Tibial nerve (tissue), 4 donors: ENCODE measurements around the gene PGR. TPM values are rescaled to one million over a fixed set of nuclear protein-coding genes. Genes with fewer than 3 reads are reported as not detected.
"Not testable (repeated sequence)": the region's sequence is repeated elsewhere in the genome, so short reads cannot be mapped to it uniquely, and the experiment has no call there.

ENCODE experiments used
- DNase-seq, 2 donors: peaks; one replicate each; pipeline ENCODE4 v3.0.0-alpha.2; 2019; ENCODE audit warnings: low spot score in 2 of 2
- H3K27ac ChIP-seq, 4 donors: fragments of 200-600 bp; sonication (generic) in 3 of 4; one replicate each; pipeline ENCODE4 v1.5.1; 2017 to 2019; ENCODE audit warnings: mild to moderate bottlenecking in 1 of 4
- H3K27me3 ChIP-seq, 2 donors: fragments of 200-600 bp; sonication (generic) in 1 of 2; one replicate each; pipeline versions ENCODE4 v1.5.1 to v1.6.0; 2017 to 2019
- H3K36me3 ChIP-seq, 3 donors: fragments of 200-600 bp; sonication (generic); one replicate each; pipeline ENCODE4 v1.5.1; 2018 to 2019
- H3K4me1 ChIP-seq, 4 donors: fragments of 200-600 bp; sonication (generic) in 3 of 4; one replicate each; pipeline ENCODE4 v1.5.1; 2017 to 2019
- H3K4me3 ChIP-seq, 4 donors: fragments of 200-600 bp; sonication (generic) in 3 of 4; one replicate each; pipeline ENCODE4 v1.5.1; 2017 to 2019; ENCODE audit warnings: mild to moderate bottlenecking in 1 of 4, moderate library complexity in 1 of 4
- H3K9me3 ChIP-seq, 4 donors: fragments of 200-600 bp; sonication (generic) in 3 of 4; one replicate each; pipeline ENCODE4 v1.5.1; 2017 to 2019
- CTCF ChIP-seq, 5 experiments: fragments of 200-600 bp in 3 of 5; fragments of 450-650 bp in 2 of 5; sonication (generic) in 3 of 5; IDR thresholded peaks; one replicate each; pipeline ENCODE4 v1.5.1; 2016 to 2019; ENCODE audit warnings: antibody characterized with exemption in 5 of 5, mild to moderate bottlenecking in 3 of 5, moderate library complexity in 2 of 5
- EP300 ChIP-seq, 2 donors: sonication (generic); formaldehyde crosslinking; IDR thresholded peaks; one replicate each; pipeline ENCODE4 v1.6.1; 2017; ENCODE audit warnings: antibody characterized with exemption in 2 of 2, mild to moderate bottlenecking in 1 of 2
- POLR2A ChIP-seq, 2 donors: fragments of 450-650 bp; IDR thresholded peaks; one replicate each; pipeline ENCODE4 v1.6.1; 2017; ENCODE audit warnings: antibody characterized with exemption in 2 of 2, mild to moderate bottlenecking in 2 of 2, moderate library complexity in 2 of 2
- WGBS, 2 donors: methylation state at CpG; one replicate each; pipeline ENCODE4 v1.1.5; 2018; 5-methylcytosine and 5-hydroxymethylcytosine counted together
- total RNA-seq, 4 donors: library from RNA; depleted of rRNA; stranded (reverse); fragments of >200 nt; gene quantifications; one replicate each; pipeline ENCODE4 v1.1.0, GENCODE V29; 2016

PGR gene
- total RNA-seq, 4 donors from 2014 or later: 2.0 to 4.8 (median 2.1) TPM

- no peak overlapping the region for H3K27ac ChIP-seq
- WGBS, 2 donors: 78 to 79% methylated on average over 3 of the region's 3 CpGs
- TF ChIP-seq CTCF (IDR thresholded peaks at IDR 0.05): no peak
- no peak for TF ChIP-seq POLR2A (IDR thresholded peaks at IDR 0.05)
- no peak for TF ChIP-seq EP300 (IDR thresholded peaks at IDR 0.05)
These were observed 99.6 kb downstream of the PGR start for GRCh38 chr11:101030015-101030414.

GRCh38 chr11:101028644-101029043 lies 101.0 kb downstream of the PGR start:
- TF ChIP-seq CTCF (IDR thresholded peaks at IDR 0.05): no peak
- no peak for TF ChIP-seq EP300 (IDR thresholded peaks at IDR 0.05)
- no peak for TF ChIP-seq POLR2A (IDR thresholded peaks at IDR 0.05)
- Histone ChIP-seq H3K27me3 (no peaks in the 10 kb centered on the region), H3K4me1 (no peaks in the 10 kb centered on the region), H3K36me3 (no peaks in the 10 kb centered on the region), H3K4me3 (no peak overlapping the region), H3K27ac (no peak overlapping the region), H3K9me3 (no peaks in the 10 kb centered on the region)
- 42 to 56% methylated on average over 1 of the region's 1 CpG for WGBS, 2 donors
- no peak for DNase-seq

More at GRCh38 chr11:101030015-101030414, 99.6 kb downstream of the PGR start:
- H3K4me3 ChIP-seq: no peak overlapping the region
- H3K9me3 ChIP-seq: no peaks in the 10 kb centered on the region
- no peaks in the 10 kb centered on the region for H3K27me3 ChIP-seq
- no peak for DNase-seq
- no peaks in the 10 kb centered on the region for H3K4me1 ChIP-seq
- no peaks in the 10 kb centered on the region for H3K36me3 ChIP-seq

GRCh38 chr11:101022256-101022655 lies 107.4 kb downstream of the PGR start:
- no peaks in the 10 kb centered on the region for H3K4me1 ChIP-seq
- H3K27ac ChIP-seq: no peak overlapping the region
- TF ChIP-seq EP300 (IDR thresholded peaks at IDR 0.05) (no peak), CTCF (IDR thresholded peaks at IDR 0.05) (no peak), POLR2A (IDR thresholded peaks at IDR 0.05) (no peak)
- no peak for DNase-seq
- no peaks in the 10 kb centered on the region for H3K27me3 ChIP-seq
- H3K9me3 ChIP-seq: no peaks in the 10 kb centered on the region
- H3K4me3 ChIP-seq: no peak overlapping the region
- H3K36me3 ChIP-seq: no peaks in the 10 kb centered on the region

- no peak for DNase-seq
- Histone ChIP-seq H3K27ac (no peak overlapping the region), H3K4me1 (no peaks in the 10 kb centered on the region), H3K36me3 (no peaks in the 10 kb centered on the region), H3K27me3 (no peaks in the 10 kb centered on the region), H3K4me3 (no peak overlapping the region), H3K9me3 (no peaks in the 10 kb centered on the region)
- TF ChIP-seq POLR2A (IDR thresholded peaks at IDR 0.05) (no peak), CTCF (IDR thresholded peaks at IDR 0.05) (no peak), EP300 (IDR thresholded peaks at IDR 0.05) (no peak)
- WGBS, 2 donors: 81 to 82% methylated on average over 1 of the region's 1 CpG
These were observed 109.7 kb downstream of the PGR start for GRCh38 chr11:101019870-101020269.

GRCh38 chr11:101014600-101015285 lies 114.9 kb downstream of the PGR start:
- no peaks in the 10 kb centered on the region for H3K4me1 ChIP-seq
- H3K27me3 ChIP-seq: no peaks in the 10 kb centered on the region
- TF ChIP-seq EP300 (IDR thresholded peaks at IDR 0.05): no peak
- TF ChIP-seq POLR2A (IDR thresholded peaks at IDR 0.05): no peak
- no peak for TF ChIP-seq CTCF (IDR thresholded peaks at IDR 0.05)
- DNase-seq: no peak
- no peak overlapping the region for H3K27ac ChIP-seq
- H3K36me3 ChIP-seq: no peaks in the 10 kb centered on the region
- H3K4me3 ChIP-seq: no peak overlapping the region
- no peaks in the 10 kb centered on the region for H3K9me3 ChIP-seq

GRCh38 chr11:101013702-101014101 lies 115.9 kb downstream of the PGR start:
- not testable (repeated sequence) for H3K4me3 ChIP-seq, H3K4me1 ChIP-seq, H3K27me3 ChIP-seq, H3K27ac ChIP-seq, H3K9me3 ChIP-seq, H3K36me3 ChIP-seq, DNase-seq
